Prostate gland (tissue), 2 donors: ENCODE results near the gene SCN3A. TPM values are rescaled to one million over a fixed set of nuclear protein-coding genes. Genes with fewer than 3 reads are reported as not detected.

ENCODE experiments used
- DNase-seq: peaks from one replicate; pipeline ENCODE4 v3.0.0-alpha.2; 2019; ENCODE audit warnings: low spot score
- H3K27ac ChIP-seq, 2 donors: fragments of 200-600 bp; sonication (generic); 2 replicates each; pipeline ENCODE4 v1.5.1; 2017 to 2019
- H3K27me3 ChIP-seq: fragments of 200-600 bp; sonication (generic); replicated peaks from 2 replicates; pipeline ENCODE4 v1.5.1; 2019; ENCODE audit not compliant: insufficient read depth
- H3K36me3 ChIP-seq, 2 donors: fragments of 200-600 bp; sonication (generic); 1 replicate in 1 of 2; 2 replicates in 1 of 2; pipeline versions ENCODE4 v1.5.1 to v1.8.1; 2017 to 2019
- H3K4me1 ChIP-seq: fragments of 200-600 bp; sonication (generic); replicated peaks from 2 replicates; pipeline ENCODE4 v1.5.1; 2019
- H3K4me3 ChIP-seq, 2 donors: fragments of 200-600 bp; sonication (generic); 2 replicates each; pipeline ENCODE4 v1.5.1; 2017 to 2019
- H3K9me3 ChIP-seq: fragments of 200-600 bp; sonication (generic); 2 replicates; pipeline ENCODE4 v1.5.1; 2017
- POLR2A ChIP-seq: fragments of 450-650 bp; IDR thresholded peaks from one replicate; pipeline ENCODE4 v1.6.1; 2016; ENCODE audit warnings: antibody characterized with exemption, mild to moderate bottlenecking
- POLR2AphosphoS5 ChIP-seq: sonication (generic); formaldehyde crosslinking; IDR thresholded peaks from one replicate; pipeline ENCODE4 v1.6.1; 2017; ENCODE audit warnings: antibody characterized with exemption
- WGBS: methylation state at CpG from one replicate; pipeline ENCODE4 v1.1.5; 2018; 5-methylcytosine and 5-hydroxymethylcytosine counted together
- intact Hi-C: fragments of 100-400 bp; cut with DNase I; formaldehyde crosslinking; loops from one replicate; pipeline ENCODE4 v1.14.2; 2022
- total RNA-seq, 2 donors: library from RNA; depleted of rRNA; stranded (reverse); fragments of >200 nt; gene quantifications; one replicate each; pipeline ENCODE4 v1.1.0, GENCODE V29; 2016
- TF ChIP-seq, protein P1 (sequence below), 4 experiments: fragments of 200-600 bp in 2 of 4; fragments of 450-650 bp in 2 of 4; sonication (generic) in 2 of 4; IDR thresholded peaks; 1 replicate in 3 of 4; 2 replicates in 1 of 4; pipeline ENCODE4 v1.5.1; 2016 to 2019; ENCODE audit warnings: antibody characterized with exemption in 4 of 4, mild to moderate bottlenecking in 2 of 4, moderate library complexity in 2 of 4

SCN3A gene
- total RNA-seq, 2 donors from 2014 or later = 0.09 to 1.6 TPM

- DNase-seq = no peak
- H3K36me3 ChIP-seq = no peaks in the 10 kb centered on the region
- TF ChIP-seq, protein P1, sequence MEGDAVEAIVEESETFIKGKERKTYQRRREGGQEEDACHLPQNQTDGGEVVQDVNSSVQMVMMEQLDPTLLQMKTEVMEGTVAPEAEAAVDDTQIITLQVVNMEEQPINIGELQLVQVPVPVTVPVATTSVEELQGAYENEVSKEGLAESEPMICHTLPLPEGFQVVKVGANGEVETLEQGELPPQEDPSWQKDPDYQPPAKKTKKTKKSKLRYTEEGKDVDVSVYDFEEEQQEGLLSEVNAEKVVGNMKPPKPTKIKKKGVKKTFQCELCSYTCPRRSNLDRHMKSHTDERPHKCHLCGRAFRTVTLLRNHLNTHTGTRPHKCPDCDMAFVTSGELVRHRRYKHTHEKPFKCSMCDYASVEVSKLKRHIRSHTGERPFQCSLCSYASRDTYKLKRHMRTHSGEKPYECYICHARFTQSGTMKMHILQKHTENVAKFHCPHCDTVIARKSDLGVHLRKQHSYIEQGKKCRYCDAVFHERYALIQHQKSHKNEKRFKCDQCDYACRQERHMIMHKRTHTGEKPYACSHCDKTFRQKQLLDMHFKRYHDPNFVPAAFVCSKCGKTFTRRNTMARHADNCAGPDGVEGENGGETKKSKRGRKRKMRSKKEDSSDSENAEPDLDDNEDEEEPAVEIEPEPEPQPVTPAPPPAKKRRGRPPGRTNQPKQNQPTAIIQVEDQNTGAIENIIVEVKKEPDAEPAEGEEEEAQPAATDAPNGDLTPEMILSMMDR (IDR thresholded peaks at IDR 0.05) = no peak
- TF ChIP-seq POLR2A (no peak), POLR2AphosphoS5 (no peak)
- no peaks in the 10 kb centered on the region for H3K9me3 ChIP-seq
- intact Hi-C loops = no loop called here
- 89% methylated on average over 2 of the region's 2 CpGs for WGBS
- H3K27ac ChIP-seq = no peak overlapping the region
- no peak overlapping the region for H3K4me3 ChIP-seq
- no peaks in the 10 kb centered on the region for H3K4me1 ChIP-seq
- no peaks in the 10 kb centered on the region for H3K27me3 ChIP-seq
Observed at GRCh38 chr2:165112789-165113188, 91.1 kb downstream of the SCN3A start.

DNA sequence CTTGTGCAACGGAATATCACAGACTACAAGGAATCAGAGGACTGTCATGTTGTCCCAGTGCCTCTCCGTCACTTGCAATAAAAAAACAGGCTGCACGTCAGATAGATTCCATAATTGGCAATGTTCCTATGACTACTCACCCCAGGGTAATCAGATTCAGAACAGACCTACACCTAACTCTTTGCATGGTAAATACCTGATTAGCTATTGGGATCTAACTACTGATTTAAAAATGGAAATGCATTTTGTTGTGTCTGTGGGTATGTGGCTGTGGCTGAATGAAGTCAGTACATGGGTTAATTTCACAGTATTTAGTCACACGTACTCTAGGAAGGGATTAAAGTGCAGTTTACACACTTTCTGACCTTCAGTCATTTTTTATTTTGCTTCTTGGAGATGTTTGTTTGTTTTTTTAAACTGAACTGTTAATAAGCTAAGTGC is 91.7 kb downstream of the SCN3A start:
- Histone ChIP-seq H3K27me3 (no peaks in the 10 kb centered on the region), H3K4me1 (no peaks in the 10 kb centered on the region), H3K9me3 (no peaks in the 10 kb centered on the region), H3K36me3 (no peaks in the 10 kb centered on the region), H3K4me3 (no peak overlapping the region), H3K27ac (no peak overlapping the region)
- DNase-seq = no peak
- intact Hi-C loops = no loop called here
- WGBS = 38% methylated on average over 4 of the region's 4 CpGs
- TF ChIP-seq, protein P1 (IDR thresholded peaks at IDR 0.05) = no peak
- TF ChIP-seq POLR2A (no peak), POLR2AphosphoS5 (no peak)

- TF ChIP-seq POLR2A (no peak), POLR2AphosphoS5 (no peak)
- TF ChIP-seq, protein P1 (IDR thresholded peaks at IDR 0.05) = no peak
- Histone ChIP-seq H3K27me3 (no peaks in the 10 kb centered on the region), H3K27ac (no peak overlapping the region), H3K9me3 (no peaks in the 10 kb centered on the region), H3K4me3 (no peak overlapping the region), H3K4me1 (no peaks in the 10 kb centered on the region), H3K36me3 (no peaks in the 10 kb centered on the region)
- 60% methylated on average over 1 of the region's 1 CpG for WGBS
- intact Hi-C loops = no loop called here
- no peak for DNase-seq
Observed at GRCh38 chr2:165110394-165110793, 93.5 kb downstream of the SCN3A start.

DNA sequence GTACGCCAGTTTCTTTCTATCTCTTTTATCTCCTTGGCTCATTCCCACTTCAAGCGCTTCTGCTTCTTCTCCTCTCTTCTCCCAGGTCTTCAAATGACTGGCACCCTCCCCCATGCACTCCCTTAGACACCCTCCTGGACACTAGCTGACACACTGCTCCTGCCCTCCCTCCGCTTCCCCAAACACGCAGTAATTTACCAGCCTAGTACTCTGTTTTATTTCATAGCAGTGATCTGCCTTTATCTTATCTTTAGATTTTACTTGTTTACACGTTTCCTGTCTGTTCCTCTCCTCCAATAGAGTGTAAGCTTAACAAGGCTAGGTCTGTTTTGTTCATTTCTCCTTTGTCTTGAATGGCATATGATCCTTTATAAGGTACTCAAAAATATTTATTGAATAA is 93.9 kb downstream of the SCN3A start:
- Histone ChIP-seq H3K27me3 (no peaks in the 10 kb centered on the region), H3K9me3 (no peaks in the 10 kb centered on the region), H3K4me3 (no peak overlapping the region), H3K27ac (no peak overlapping the region), H3K36me3 (no peaks in the 10 kb centered on the region), H3K4me1 (no peaks in the 10 kb centered on the region)
- no peak for TF ChIP-seq POLR2A
- TF ChIP-seq POLR2AphosphoS5 = no peak
- TF ChIP-seq, protein P1 (IDR thresholded peaks at IDR 0.05) = no peak
- DNase-seq = no peak
- intact Hi-C loops = no loop called here
- WGBS = 30% methylated on average over 5 of the region's 5 CpGs

DNA sequence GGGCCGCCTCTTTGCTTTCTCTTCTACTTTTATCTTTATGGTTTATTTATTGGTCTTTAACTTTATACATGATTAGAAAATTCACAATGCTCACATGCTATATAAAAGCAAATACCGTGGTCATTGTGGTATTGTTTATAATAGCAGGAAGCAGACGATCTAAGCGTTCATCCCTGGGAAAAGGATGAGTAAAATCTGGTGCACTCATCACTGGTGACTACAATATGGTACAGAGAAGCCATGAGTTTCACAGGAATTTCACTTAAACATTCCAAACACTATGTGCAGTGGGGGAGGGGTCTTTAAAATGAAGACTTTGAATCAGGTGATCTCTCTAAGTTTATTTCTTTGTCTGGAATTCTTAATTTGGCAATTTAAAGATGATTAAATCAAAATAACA is 97.9 kb downstream of the SCN3A start:
- DNase-seq = no peak

More for the DNA sequence above, 97.9 kb downstream of the SCN3A start:
- no peaks in the 10 kb centered on the region for H3K4me1 ChIP-seq
- no peak overlapping the region for H3K4me3 ChIP-seq
- intact Hi-C loops = no loop called here
- TF ChIP-seq POLR2A (no peak), POLR2AphosphoS5 (no peak)
- TF ChIP-seq, protein P1 (IDR thresholded peaks at IDR 0.05) = no peak
- H3K27me3 ChIP-seq = no peaks in the 10 kb centered on the region
- H3K36me3 ChIP-seq = no peaks in the 10 kb centered on the region
- no peaks in the 10 kb centered on the region for H3K9me3 ChIP-seq
- H3K27ac ChIP-seq = no peak overlapping the region
- 21% methylated on average over 4 of the region's 4 CpGs for WGBS
